HepG2 (cell line): ENCODE results near the gene TRIM7. TPM values are rescaled to one million over a fixed set of nuclear protein-coding genes. Genes with fewer than 3 reads are reported as not detected.
A peak's percentile ranks its signal among the peaks of the same experiment; 100 is the strongest.

Experiments used
- CREM ChIP-seq, 2 experiments: sonication (generic) in 1 of 2; formaldehyde crosslinking in 1 of 2; IDR thresholded peaks; 2 replicates each; pipeline versions ENCODE4 v1.4.0 to v1.6.1; 2016 to 2020; ENCODE audit warnings: antibody characterized with exemption in 1 of 2, mild to moderate bottlenecking in 1 of 2, missing genetic modification reagents in 1 of 2
- ERF ChIP-seq: IDR thresholded peaks from 2 replicates; pipeline ENCODE4 v1.6.1; 2018; ENCODE audit warnings: missing biosample characterization, missing genetic modification reagents
- GPBP1L1 ChIP-seq: sonication (generic); formaldehyde crosslinking; IDR thresholded peaks from 2 replicates; pipeline ENCODE4 v1.5.0; 2020; ENCODE audit warnings: mild to moderate bottlenecking, missing genetic modification reagents
- HNF1A ChIP-seq, 2 experiments: sonication (generic) in 1 of 2; formaldehyde crosslinking in 1 of 2; IDR thresholded peaks; 2 replicates each; pipeline versions ENCODE4 v1.4.0 to v1.6.1; 2016 to 2020; ENCODE audit warnings: borderline replicate concordance in 1 of 2, low read depth in 1 of 2, mild to moderate bottlenecking in 1 of 2, missing genetic modification reagents in 1 of 2
- KLF16 ChIP-seq, 2 experiments: sonication (generic) in 1 of 2; formaldehyde crosslinking in 1 of 2; IDR thresholded peaks; 2 replicates each; pipeline versions ENCODE4 v1.6.1 to v1.8.0; 2016 to 2023; ENCODE audit warnings: missing genetic modification reagents in 2 of 2, missing compliant biosample characterization in 1 of 2
- PAX8 ChIP-seq: sonication (generic); formaldehyde crosslinking; IDR thresholded peaks from 2 replicates; pipeline ENCODE4 v1.8.0; 2022; ENCODE audit warnings: mild to moderate bottlenecking, missing genetic modification reagents, borderline replicate concordance
- PTBP1 ChIP-seq: fragments of 200-400 bp; formaldehyde crosslinking; IDR thresholded peaks from 2 replicates; pipeline ENCODE4 v1.6.1; 2018; ENCODE audit warnings: low read length, low read depth; ENCODE audit not compliant: poor library complexity, severe bottlenecking
- SKIL ChIP-seq: sonication (generic); formaldehyde crosslinking; IDR thresholded peaks from 2 replicates; pipeline ENCODE4 v1.8.0; 2022; ENCODE audit warnings: missing genetic modification reagents, mild to moderate bottlenecking, moderate library complexity, borderline replicate concordance
- SMC3 ChIP-seq: IDR thresholded peaks from 2 replicates; pipeline ENCODE4 v1.6.1; 2011; ENCODE audit warnings: low read length, improper control_type of control experiment
- ZBTB44 ChIP-seq: sonication (generic); formaldehyde crosslinking; IDR thresholded peaks from 2 replicates; pipeline ENCODE4 v1.4.0; 2020; ENCODE audit warnings: missing genetic modification reagents
- ZNF841 ChIP-seq: sonication (generic); formaldehyde crosslinking; IDR thresholded peaks from 2 replicates; pipeline ENCODE4 v1.8.1; 2023; ENCODE audit warnings: missing genetic modification reagents, borderline replicate concordance
- polyA plus RNA-seq, 8 experiments: library from polyadenylated mRNA; depleted of rRNA in 3 of 8; stranded (reverse) in 7 of 8; unstranded in 1 of 8; fragments of >200 nt; fragmentation: Illumina TruSeq in 4 of 8; extraction: Trizol in 4 of 8; gene quantifications; 2 replicates each; pipeline versions ENCODE4 v1.2.1 to v1.2.3, GENCODE V29; 2011 to 2016; ENCODE audit warnings: low read depth in 4 of 8, missing spikeins in 1 of 8, mixed read lengths in 1 of 8; ENCODE audit not compliant: insufficient read depth in 1 of 8
- total RNA-seq, 5 experiments: library from RNA; depleted of rRNA; stranded (reverse); fragments of >200 nt; fragmentation: Illumina TruSeq; extraction: Trizol; gene quantifications; 2 replicates each; pipeline ENCODE4 v1.2.3, GENCODE V29; 2016; ENCODE audit warnings: low read depth in 1 of 5

Gene TRIM7
- total and polyA plus RNA-seq, 2 of the 13 experiments (the other 11 are each of a cell fraction or from before 2014, with no cell fraction given): 0.13 TPM; not detected in 1

- no peak for TF ChIP-seq HNF1A (IDR thresholded peaks at IDR 0.05; ENCODE audit: low read depth)
- 0 out of 2 replicates have a peak, but pooled peaks have one; percentile 4 for TF ChIP-seq HNF1A (CRISPR knock-in tag; IDR thresholded peaks at IDR 0.05; ENCODE audit: borderline replicate concordance)
- TF ChIP-seq PAX8: no peak
- no peak for TF ChIP-seq PTBP1
- no peak for TF ChIP-seq SMC3
- no peak for TF ChIP-seq ZNF841
- no peak for TF ChIP-seq ERF (CRISPR knock-in tag)
- TF ChIP-seq GPBP1L1 (CRISPR knock-in tag): no peak
- no peak for TF ChIP-seq SKIL (CRISPR knock-in tag)
- TF ChIP-seq CREM (IDR thresholded peaks at IDR 0.05): no peak
- TF ChIP-seq CREM (CRISPR knock-in tag; IDR thresholded peaks at IDR 0.05): no peak
- TF ChIP-seq KLF16 (CRISPR knock-in tag; IDR thresholded peaks at IDR 0.05): no peak
- no peak for TF ChIP-seq ZBTB44 (CRISPR knock-in tag)
Observed at GRCh38 chr5:181243018-181243563, 38.1 kb upstream of the TRIM7 start (continued).
